HCT116 (cell line): Measurements from ENCODE around the gene KYAT1. TPM values are rescaled to one million over a fixed set of nuclear protein-coding genes. Genes with fewer than 3 reads are reported as not detected.

Source experiments
- ATAC-seq: fragments of 200-7000 bp; cut with Tn5 transposase; 2 replicates; pipeline ENCODE4 v1.9.1; 2020; ENCODE audit warnings: mild to moderate bottlenecking, moderate library complexity
- BruUV-seq: library from RNA; stranded (reverse); fragments of 400-500 nt; replicated peaks from 2 replicates; lab custom pipeline; 2021; lab: Mats Ljungman, UMichigan
- CTCF ChIA-PET: fragments of 300-600 bp; sonication (Branson Sonifier 250); formaldehyde crosslinking; loops from one replicate; lab custom pipeline; 2021; ENCODE audit warnings: antibody characterized with exemption; lab: Charles Lee
- POLR2A ChIA-PET: fragments of 300-600, 350-600 bp; sonication (Branson Sonifier 250); formaldehyde crosslinking; loops from one replicate; lab custom pipeline; 2021; ENCODE audit warnings: antibody characterized with exemption; lab: Charles Lee
- RAD21 ChIA-PET, 2 experiments: fragments of 300-600 bp; sonication (Branson Sonifier 250); formaldehyde crosslinking; loops; one replicate each; lab custom pipeline; 2023; ENCODE audit warnings: low total read pairs in 2 of 2; ENCODE audit not compliant: uncharacterized antibody in 2 of 2, unreplicated experiment in 2 of 2, low non-redundant PET in 1 of 2; lab: Charles Lee
- DNase-seq: peaks from one replicate; pipeline ENCODE4 v3.0.0-alpha.2; 2010; ENCODE audit warnings: low read depth, low spot score
- H2AFZ ChIP-seq: fragments of 200-600 bp; shearing (Covaris generic), sonication (generic); 2 replicates; pipeline ENCODE4 v1.6.1; 2017; ENCODE audit warnings: low read depth, mixed run types, mixed read lengths, antibody characterized with exemption, low read length; ENCODE audit not compliant: poor library complexity, severe bottlenecking
- H3K27ac ChIP-seq: 2 replicates; pipeline ENCODE4 v1.5.1; 2012; ENCODE audit warnings: low read depth, low read length
- H3K27me3 ChIP-seq: fragments of 200-600 bp; sonication (generic); 2 replicates; pipeline ENCODE4 v1.6.1; 2016; ENCODE audit warnings: mixed run types, low read length, mixed read lengths; ENCODE audit not compliant: insufficient read depth
- H3K36me3 ChIP-seq, 2 experiments: fragments of 200-500 bp in 1 of 2; fragments of 200-600 bp in 1 of 2; sonication (Bioruptor generic) in 1 of 2; sonication (generic) in 1 of 2; 2 replicates each; pipeline versions ENCODE4 v1.5.1 to v1.6.1; 2014 to 2016; ENCODE audit warnings: low read length in 2 of 2, inconsistent platforms in 1 of 2, mixed read lengths in 1 of 2, mixed run types in 1 of 2; ENCODE audit not compliant: insufficient read depth in 2 of 2, control insufficient read depth in 1 of 2
- H3K4me1 ChIP-seq, 2 experiments: fragments of 200-600 bp in 1 of 2; sonication (generic) in 1 of 2; 2 replicates each; pipeline versions ENCODE4 v1.5.1 to v1.6.1; 2012 to 2017; ENCODE audit warnings: low read length in 2 of 2, inconsistent platforms in 1 of 2, mild to moderate bottlenecking in 1 of 2, mixed read lengths in 1 of 2, mixed run types in 1 of 2, moderate library complexity in 1 of 2; ENCODE audit not compliant: insufficient read depth in 2 of 2, control insufficient read depth in 1 of 2
- H3K4me2 ChIP-seq: fragments of 200-600 bp; sonication (generic); 2 replicates; pipeline ENCODE4 v1.6.1; 2017; ENCODE audit warnings: mixed run types, low read length, mixed read lengths
- H3K4me3 ChIP-seq, 2 experiments: fragments of 200-600 bp in 1 of 2; sonication (generic) in 1 of 2; replicated peaks in 1 of 2; 2 replicates each; pipeline ENCODE4 v1.5.1; 2011 to 2016; ENCODE audit warnings: low read length in 2 of 2, control low read depth in 1 of 2, low read depth in 1 of 2, mild to moderate bottlenecking in 1 of 2, mixed read lengths in 1 of 2, mixed run types in 1 of 2
- H3K79me2 ChIP-seq: fragments of 200-600 bp; sonication (generic); 2 replicates; pipeline ENCODE4 v1.6.1; 2017; ENCODE audit warnings: mild to moderate bottlenecking, mixed run types, low read length, moderate library complexity, mixed read lengths; ENCODE audit not compliant: insufficient read depth
- H3K9ac ChIP-seq: fragments of 200-600 bp; sonication (generic); 2 replicates; pipeline ENCODE4 v1.6.1; 2016; ENCODE audit warnings: low read length, mixed read lengths
- H3K9me2 ChIP-seq: fragments of 200-600 bp; sonication (generic), shearing (Covaris generic); 2 replicates; pipeline ENCODE4 v1.6.1; 2017; ENCODE audit warnings: mixed run types, mild to moderate bottlenecking, moderate library complexity; ENCODE audit not compliant: insufficient read depth
- H3K9me3 ChIP-seq, 2 experiments: fragments of 200-500 bp in 1 of 2; fragments of 200-600 bp in 1 of 2; sonication (Bioruptor generic) in 1 of 2; sonication (generic) in 1 of 2; 2 replicates each; pipeline ENCODE4 v1.6.1; 2014 to 2017; ENCODE audit warnings: low read length in 2 of 2, mixed read lengths in 2 of 2, inconsistent platforms in 1 of 2, low read depth in 1 of 2, mild to moderate bottlenecking in 1 of 2, mixed run types in 1 of 2, moderate library complexity in 1 of 2; ENCODE audit not compliant: control insufficient read depth in 1 of 2, insufficient read depth in 1 of 2
- H4K20me1 ChIP-seq: fragments of 200-600 bp; sonication (generic), shearing (Covaris generic); 2 replicates; pipeline ENCODE4 v1.6.1; 2017; ENCODE audit warnings: mixed run types, mild to moderate bottlenecking, moderate library complexity; ENCODE audit not compliant: insufficient read depth
- CBX3 ChIP-seq: IDR thresholded peaks from 2 replicates; pipeline ENCODE4 v1.6.1; 2012; ENCODE audit warnings: low read depth
- CEBPB ChIP-seq: IDR thresholded peaks from 2 replicates; pipeline ENCODE4 v1.6.1; 2012; ENCODE audit warnings: low read depth
- EGR1 ChIP-seq: IDR thresholded peaks from 2 replicates; pipeline ENCODE4 v1.6.1; 2012; ENCODE audit warnings: low read depth
- ELF1 ChIP-seq: IDR thresholded peaks from 2 replicates; pipeline ENCODE4 v1.6.1; 2012; ENCODE audit warnings: low read depth, borderline replicate concordance
- FOSL1 ChIP-seq: IDR thresholded peaks from 2 replicates; pipeline ENCODE4 v1.6.1; 2012; ENCODE audit warnings: low read depth
- JUND ChIP-seq: IDR thresholded peaks from 2 replicates; pipeline ENCODE4 v1.6.1; 2012
- POLR2A ChIP-seq: IDR thresholded peaks from 2 replicates; pipeline ENCODE4 v1.7.0; 2011; ENCODE audit warnings: borderline replicate concordance; ENCODE audit not compliant: insufficient read depth, insufficient read length; ENCODE audit errors: extremely low read depth
- SIN3A ChIP-seq: IDR thresholded peaks from 2 replicates; pipeline ENCODE4 v1.6.1; 2012; ENCODE audit warnings: low read depth
- TCF7L2 ChIP-seq: IDR thresholded peaks from 2 replicates; pipeline ENCODE4 v1.7.0; 2011; ENCODE audit warnings: borderline replicate concordance, inconsistent platforms; ENCODE audit not compliant: insufficient read depth, insufficient read length; ENCODE audit errors: extremely low read depth
- YY1 ChIP-seq: IDR thresholded peaks from 2 replicates; pipeline ENCODE4 v1.6.1; 2011; ENCODE audit warnings: low read length, low read depth, moderate library complexity, mild to moderate bottlenecking; ENCODE audit not compliant: insufficient replicate concordance; ENCODE audit errors: extremely low read depth
- intact Hi-C: fragments of 100-400 bp; cut with micrococcal nuclease; formaldehyde crosslinking; loops from 2 replicates; pipeline ENCODE4 v1.10.0; 2022
- total RNA-seq: library from RNA; stranded (reverse); gene quantifications from one replicate; pipeline ENCODE4 v1.2.1, GENCODE V29; 2021; ENCODE audit not compliant: unreplicated experiment
- TF ChIP-seq, protein P1 (sequence below): IDR thresholded peaks from 2 replicates; pipeline ENCODE4 v1.6.1; 2012
- TF ChIP-seq, protein P2 (sequence below): IDR thresholded peaks from 2 replicates; pipeline ENCODE4 v1.6.1; 2012

KYAT1 gene
- total RNA-seq, 1 experiment from 2014 or later, result 10.1 TPM

DNA sequence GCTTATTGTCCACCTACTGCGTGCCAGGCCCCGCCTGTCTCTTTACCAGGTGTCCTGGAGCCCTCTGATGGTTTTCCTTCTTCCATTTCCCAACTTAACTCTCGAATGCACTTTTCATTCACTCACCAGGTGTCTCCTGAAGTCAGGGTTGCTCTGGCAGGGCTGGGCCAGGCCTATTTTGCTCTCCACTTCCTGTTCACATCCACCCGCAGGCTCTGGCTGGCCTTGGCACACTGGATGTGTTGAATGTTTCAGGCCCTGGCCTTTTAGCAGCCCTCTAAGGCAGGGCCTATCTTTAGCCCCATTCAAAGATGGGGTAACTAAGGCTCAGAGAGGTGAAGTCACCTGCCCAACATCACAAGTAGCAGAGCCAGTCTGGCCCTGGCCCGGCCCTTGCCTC is 16.6 kb upstream of the KYAT1 start (continued):
- no peak for TF ChIP-seq POLR2A

DNA sequence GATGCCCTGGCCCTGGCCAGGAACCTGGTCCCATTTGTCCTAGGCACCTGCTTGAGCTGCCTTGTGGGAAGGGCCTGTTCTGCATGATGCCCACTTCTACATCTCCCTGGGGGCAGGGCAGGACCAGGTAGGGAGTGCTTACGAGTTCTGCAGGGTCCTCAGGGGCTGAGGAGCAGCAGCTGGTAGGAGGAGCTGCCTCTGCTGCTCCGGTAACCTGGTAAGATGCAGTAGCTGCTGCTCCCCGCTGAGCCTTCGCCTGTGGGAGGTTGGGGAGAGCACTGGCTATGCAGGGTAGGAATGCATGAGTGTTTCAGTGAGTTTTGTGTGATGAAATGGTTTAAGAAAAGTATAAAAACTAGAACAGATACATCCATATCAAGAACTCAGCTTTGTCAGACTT is 13.8 kb upstream of the KYAT1 start:
- Histone ChIP-seq H3K4me3 (no peak overlapping the region), H3K4me1 (peaks cover 3 to 28% of the 10 kb centered on the region in 2 experiments; a peak in 3 of 4 replicates), H3K9ac (no peak overlapping the region), H3K36me3 (peaks cover 2 to 4% of the 10 kb centered on the region in 2 experiments; a peak in 1 of 4 replicates), H3K9me3 (no peaks in the 10 kb centered on the region), H4K20me1 (no peaks in the 10 kb centered on the region), H3K27me3 (no peaks in the 10 kb centered on the region), H3K79me2 (peaks cover 6% of the 10 kb centered on the region; the same call in 1 of the 2 replicates), H2AFZ (no peak overlapping the region), H3K4me2 (no peak overlapping the region), H3K9me2 (no peaks in the 10 kb centered on the region), H3K27ac (no peak overlapping the region)
- ChIA-PET CTCF (no interaction called here), POLR2A (no interaction called here), RAD21 (no interaction called here)
- no peak for DNase-seq
- no TSS peak for BruUV-seq
- ATAC-seq, result no peak
- no peak for TF ChIP-seq CBX3
- TF ChIP-seq TCF7L2, result no peak
- TF ChIP-seq EGR1, result no peak
- TF ChIP-seq SIN3A, result no peak
- no peak for TF ChIP-seq ELF1
- TF ChIP-seq CEBPB, result no peak
- TF ChIP-seq YY1, result no peak
- TF ChIP-seq FOSL1, result no peak
- intact Hi-C loops, result no loop called here

DNA sequence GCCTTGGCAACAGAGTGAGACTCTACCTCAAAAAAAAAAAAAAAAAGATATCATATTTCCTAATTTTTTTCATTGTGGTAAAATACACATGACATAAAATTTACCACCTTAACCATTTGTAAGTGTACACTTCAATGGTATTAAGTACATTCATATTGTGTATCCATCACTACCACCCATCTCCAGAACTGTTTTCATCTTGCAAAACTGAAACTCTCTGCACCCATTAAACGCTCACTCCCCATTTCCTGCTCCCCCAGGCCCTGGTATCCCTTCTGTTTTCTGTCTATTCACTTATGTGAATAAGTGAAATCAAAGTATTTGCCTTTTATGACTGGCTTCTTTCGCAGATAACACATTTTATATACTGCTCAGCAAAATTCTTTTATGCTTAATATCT is 13.0 kb upstream of the KYAT1 start:
- intact Hi-C loops, result no loop called here
- H3K36me3 ChIP-seq, result peaks cover 2 to 4% of the 10 kb centered on the region in 2 experiments; a peak in 1 of 4 replicates
- H3K27me3 ChIP-seq, result no peaks in the 10 kb centered on the region
- H3K79me2 ChIP-seq, result peaks cover 6% of the 10 kb centered on the region; the same call in 1 of the 2 replicates
- H3K9me2 ChIP-seq, result no peaks in the 10 kb centered on the region
- ChIA-PET CTCF (no interaction called here), RAD21 (no interaction called here), POLR2A (no interaction called here)
- H3K9me3 ChIP-seq, result no peaks in the 10 kb centered on the region
- H3K4me2 ChIP-seq, result no peak overlapping the region
- no TSS peak for BruUV-seq
- ATAC-seq (no peak), DNase-seq (no peak)
- no peak overlapping the region for H2AFZ ChIP-seq
- H3K9ac ChIP-seq, result no peak overlapping the region
- H3K4me1 ChIP-seq, result peaks cover 3 to 24% of the 10 kb centered on the region in 2 experiments; a peak in 3 of 4 replicates
- TF ChIP-seq, protein P1, sequence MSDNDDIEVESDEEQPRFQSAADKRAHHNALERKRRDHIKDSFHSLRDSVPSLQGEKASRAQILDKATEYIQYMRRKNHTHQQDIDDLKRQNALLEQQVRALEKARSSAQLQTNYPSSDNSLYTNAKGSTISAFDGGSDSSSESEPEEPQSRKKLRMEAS, result no peak
- TF ChIP-seq TCF7L2 (no peak), JUND (no peak)
- TF ChIP-seq, protein P2, sequence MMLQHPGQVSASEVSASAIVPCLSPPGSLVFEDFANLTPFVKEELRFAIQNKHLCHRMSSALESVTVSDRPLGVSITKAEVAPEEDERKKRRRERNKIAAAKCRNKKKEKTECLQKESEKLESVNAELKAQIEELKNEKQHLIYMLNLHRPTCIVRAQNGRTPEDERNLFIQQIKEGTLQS, result no peak
- no peaks in the 10 kb centered on the region for H4K20me1 ChIP-seq
- no peak overlapping the region for H3K27ac ChIP-seq
- H3K4me3 ChIP-seq, result no peak overlapping the region
